ENCODE measurements around the gene HSD3B1. TPM values are rescaled to one million over a fixed set of nuclear protein-coding genes. Genes with fewer than 3 reads are reported as not detected.

The HSD3B1 gene
- total RNA-seq, 1 experiment from 2014 or later = not detected

DNA sequence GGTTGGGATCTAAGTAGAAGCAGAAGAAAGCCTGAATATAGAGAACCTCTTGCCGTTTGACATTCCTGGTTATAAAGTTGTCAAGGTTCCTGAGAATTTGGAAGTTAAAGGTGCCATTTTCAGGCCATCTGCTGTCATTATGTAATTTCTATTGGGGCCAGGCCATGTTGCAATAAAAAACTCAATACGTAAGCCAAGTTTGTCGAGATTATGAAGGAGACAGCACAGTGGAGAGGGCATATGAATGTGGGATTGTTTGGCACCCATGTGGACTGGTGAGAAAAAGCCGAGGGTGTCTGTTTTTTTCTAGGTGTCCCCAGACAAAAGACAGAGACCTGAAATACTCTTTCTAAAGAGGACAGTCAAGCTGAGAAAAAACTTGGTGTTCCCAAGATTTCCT, 18.8 kb upstream of the HSD3B1 start:
- in situ Hi-C loops (cut with HindIII; ENCODE audit: low pct_unique_long_range_greater_than_20kb, low sequenced_read_pairs) = no loop called here
- no peak overlapping the region for H3K27ac ChIP-seq (ENCODE audit: low read length)
- H3K4me1 ChIP-seq (ENCODE audit: control insufficient read depth, insufficient read depth, low read length) = no peaks in the 10 kb centered on the region
- H3K4me3 ChIP-seq (ENCODE audit: low read depth in 2 of 2, low read length in 2 of 2) = no peak overlapping the region
- no peaks in the 10 kb centered on the region for H3K9me3 ChIP-seq (ENCODE audit: control insufficient read depth, insufficient read depth, low read depth, low read length)
- no peak for ATAC-seq
- CTCF ChIA-PET = no interaction called here
- TF ChIP-seq, protein P1, sequence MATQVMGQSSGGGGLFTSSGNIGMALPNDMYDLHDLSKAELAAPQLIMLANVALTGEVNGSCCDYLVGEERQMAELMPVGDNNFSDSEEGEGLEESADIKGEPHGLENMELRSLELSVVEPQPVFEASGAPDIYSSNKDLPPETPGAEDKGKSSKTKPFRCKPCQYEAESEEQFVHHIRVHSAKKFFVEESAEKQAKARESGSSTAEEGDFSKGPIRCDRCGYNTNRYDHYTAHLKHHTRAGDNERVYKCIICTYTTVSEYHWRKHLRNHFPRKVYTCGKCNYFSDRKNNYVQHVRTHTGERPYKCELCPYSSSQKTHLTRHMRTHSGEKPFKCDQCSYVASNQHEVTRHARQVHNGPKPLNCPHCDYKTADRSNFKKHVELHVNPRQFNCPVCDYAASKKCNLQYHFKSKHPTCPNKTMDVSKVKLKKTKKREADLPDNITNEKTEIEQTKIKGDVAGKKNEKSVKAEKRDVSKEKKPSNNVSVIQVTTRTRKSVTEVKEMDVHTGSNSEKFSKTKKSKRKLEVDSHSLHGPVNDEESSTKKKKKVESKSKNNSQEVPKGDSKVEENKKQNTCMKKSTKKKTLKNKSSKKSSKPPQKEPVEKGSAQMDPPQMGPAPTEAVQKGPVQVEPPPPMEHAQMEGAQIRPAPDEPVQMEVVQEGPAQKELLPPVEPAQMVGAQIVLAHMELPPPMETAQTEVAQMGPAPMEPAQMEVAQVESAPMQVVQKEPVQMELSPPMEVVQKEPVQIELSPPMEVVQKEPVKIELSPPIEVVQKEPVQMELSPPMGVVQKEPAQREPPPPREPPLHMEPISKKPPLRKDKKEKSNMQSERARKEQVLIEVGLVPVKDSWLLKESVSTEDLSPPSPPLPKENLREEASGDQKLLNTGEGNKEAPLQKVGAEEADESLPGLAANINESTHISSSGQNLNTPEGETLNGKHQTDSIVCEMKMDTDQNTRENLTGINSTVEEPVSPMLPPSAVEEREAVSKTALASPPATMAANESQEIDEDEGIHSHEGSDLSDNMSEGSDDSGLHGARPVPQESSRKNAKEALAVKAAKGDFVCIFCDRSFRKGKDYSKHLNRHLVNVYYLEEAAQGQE (IDR thresholded peaks at IDR 0.05; ENCODE audit: insufficient read depth in 1 of 2, low read depth in 2 of 2, low read length in 1 of 2) = no peak
- TF ChIP-seq, protein P2, sequence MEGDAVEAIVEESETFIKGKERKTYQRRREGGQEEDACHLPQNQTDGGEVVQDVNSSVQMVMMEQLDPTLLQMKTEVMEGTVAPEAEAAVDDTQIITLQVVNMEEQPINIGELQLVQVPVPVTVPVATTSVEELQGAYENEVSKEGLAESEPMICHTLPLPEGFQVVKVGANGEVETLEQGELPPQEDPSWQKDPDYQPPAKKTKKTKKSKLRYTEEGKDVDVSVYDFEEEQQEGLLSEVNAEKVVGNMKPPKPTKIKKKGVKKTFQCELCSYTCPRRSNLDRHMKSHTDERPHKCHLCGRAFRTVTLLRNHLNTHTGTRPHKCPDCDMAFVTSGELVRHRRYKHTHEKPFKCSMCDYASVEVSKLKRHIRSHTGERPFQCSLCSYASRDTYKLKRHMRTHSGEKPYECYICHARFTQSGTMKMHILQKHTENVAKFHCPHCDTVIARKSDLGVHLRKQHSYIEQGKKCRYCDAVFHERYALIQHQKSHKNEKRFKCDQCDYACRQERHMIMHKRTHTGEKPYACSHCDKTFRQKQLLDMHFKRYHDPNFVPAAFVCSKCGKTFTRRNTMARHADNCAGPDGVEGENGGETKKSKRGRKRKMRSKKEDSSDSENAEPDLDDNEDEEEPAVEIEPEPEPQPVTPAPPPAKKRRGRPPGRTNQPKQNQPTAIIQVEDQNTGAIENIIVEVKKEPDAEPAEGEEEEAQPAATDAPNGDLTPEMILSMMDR (IDR thresholded peaks at IDR 0.05) = no peak
- TF ChIP-seq SIN3A (IDR thresholded peaks at IDR 0.05; ENCODE audit: borderline replicate concordance, insufficient read depth, low read depth, low read length) = no peak
- TF ChIP-seq TCF7L2 (IDR thresholded peaks at IDR 0.05; ENCODE audit: low read depth, low read length) = no peak
- no peak for TF ChIP-seq POLR2AphosphoS5 (IDR thresholded peaks at IDR 0.05; ENCODE audit: low read depth, low read length)
- BruUV-seq (replicated peaks) = no TSS peak
- intact Hi-C loops (cut with micrococcal nuclease; ENCODE audit: unreplicated experiment) = no loop called here
- no peaks in the 10 kb centered on the region for H3K36me3 ChIP-seq (ENCODE audit: control insufficient read depth, insufficient read depth, low read length)
- peaks cover 2% of the 10 kb centered on the region; the same call in 1 of the 2 replicates for H3K27me3 ChIP-seq (ENCODE audit: control insufficient read depth, insufficient read depth, low read length)
- POLR2A ChIA-PET = no interaction called here
- no peak for DNase-seq (ENCODE audit: low read depth, low spot score)

DNA sequence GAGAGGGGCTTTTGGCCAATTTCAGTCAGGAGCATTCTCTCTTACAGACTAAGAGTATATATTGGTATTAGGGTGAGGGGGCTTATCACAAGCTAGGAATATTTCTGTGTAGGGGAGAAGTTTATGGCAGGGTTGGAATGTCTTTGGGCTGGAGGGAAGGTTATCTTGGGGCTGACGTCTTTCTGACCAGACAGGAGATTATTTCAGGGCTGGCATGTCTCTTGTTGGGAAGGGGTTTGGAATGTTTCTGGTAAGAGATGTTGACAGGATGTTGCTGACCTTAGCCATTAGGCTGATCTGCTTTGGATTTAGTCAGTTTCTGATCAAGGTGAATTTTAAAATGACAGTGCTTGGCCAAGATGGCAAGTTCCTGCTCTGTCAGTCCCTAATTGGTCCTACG, 17.8 kb upstream of the HSD3B1 start:
- POLR2A ChIA-PET = no interaction called here
- TF ChIP-seq SIN3A (IDR thresholded peaks at IDR 0.05; ENCODE audit: borderline replicate concordance, insufficient read depth, low read depth, low read length) = no peak
- TF ChIP-seq POLR2AphosphoS5 (IDR thresholded peaks at IDR 0.05; ENCODE audit: low read depth, low read length) = no peak
- TF ChIP-seq, protein P2 (IDR thresholded peaks at IDR 0.05) = no peak
- TF ChIP-seq, protein P1 (IDR thresholded peaks at IDR 0.05; ENCODE audit: insufficient read depth in 1 of 2, low read depth in 2 of 2, low read length in 1 of 2) = no peak
- TF ChIP-seq TCF7L2 (IDR thresholded peaks at IDR 0.05; ENCODE audit: low read depth, low read length) = no peak
- no TSS peak for BruUV-seq (replicated peaks)
- in situ Hi-C loops (cut with HindIII; ENCODE audit: low pct_unique_long_range_greater_than_20kb, low sequenced_read_pairs) = no loop called here
- no peaks in the 10 kb centered on the region for H3K9me3 ChIP-seq (ENCODE audit: control insufficient read depth, insufficient read depth, low read depth, low read length)
- H3K4me3 ChIP-seq (ENCODE audit: low read depth in 2 of 2, low read length in 2 of 2) = no peak overlapping the region
- no peaks in the 10 kb centered on the region for H3K4me1 ChIP-seq (ENCODE audit: control insufficient read depth, insufficient read depth, low read length)
- H3K36me3 ChIP-seq (ENCODE audit: control insufficient read depth, insufficient read depth, low read length) = no peaks in the 10 kb centered on the region
- no peak overlapping the region for H3K27ac ChIP-seq (ENCODE audit: low read length)
- peaks cover 4% of the 10 kb centered on the region; the same call in 1 of the 2 replicates for H3K27me3 ChIP-seq (ENCODE audit: control insufficient read depth, insufficient read depth, low read length)
- DNase-seq (ENCODE audit: low read depth, low spot score) (no peak), ATAC-seq (no peak)
- intact Hi-C loops (cut with micrococcal nuclease; ENCODE audit: unreplicated experiment) = no loop called here
- CTCF ChIA-PET = interaction anchor here (0.5 kb wide), 1 partner anchor 94 kb away, joined by 3 read pairs; no protein-coding TSS in a partner anchor
